HEK293T (cell line): ENCODE results near the gene NR1H4.

ENCODE experiments used
- FOXA1 ChIP-seq: fragments of 450-650 bp; IDR thresholded peaks from 2 replicates; pipeline ENCODE4 v1.6.1; 2016; ENCODE audit warnings: mild to moderate bottlenecking
- FOXM1 ChIP-seq: fragments of 450-650 bp; IDR thresholded peaks from 2 replicates; pipeline ENCODE4 v1.6.1; 2017; ENCODE audit warnings: mild to moderate bottlenecking, borderline replicate concordance

- no peak for TF ChIP-seq FOXM1
- no peak for TF ChIP-seq FOXA1
Observed at GRCh38 chr12:100504804-100505203, 31.1 kb downstream of the NR1H4 start.
